A673 (cell line): ENCODE measurements around the gene OXCT1. TPM values are rescaled to one million over a fixed set of nuclear protein-coding genes. Genes with fewer than 3 reads are reported as not detected.

ENCODE experiments used
- BruUV-seq: library from RNA; stranded (reverse); fragments of 400-500 nt; replicated peaks from 2 replicates; lab custom pipeline; 2021; lab: Mats Ljungman, UMichigan
- CTCF ChIA-PET: fragments of 300-600 bp; sonication (Branson Sonifier 250); formaldehyde crosslinking; loops from one replicate; lab custom pipeline; 2022; ENCODE audit warnings: antibody characterized with exemption; lab: Charles Lee
- POLR2A ChIA-PET: fragments of 300-600 bp; sonication (Branson Sonifier 250); formaldehyde crosslinking; loops from one replicate; lab custom pipeline; 2022; ENCODE audit warnings: antibody characterized with exemption; ENCODE audit not compliant: low non-redundant PET; lab: Charles Lee
- DNase-seq: peaks from one replicate; pipeline ENCODE4 v3.0.0-alpha.2; 2015; ENCODE audit warnings: low spot score
- H3K27ac ChIP-seq: fragments of 200-600 bp; sonication (generic); 2 replicates; pipeline ENCODE4 v1.5.1; 2016; ENCODE audit warnings: mixed run types, low read depth, mild to moderate bottlenecking, mixed read lengths, antibody characterized with exemption, low read length; ENCODE audit not compliant: poor library complexity, severe bottlenecking
- H3K27me3 ChIP-seq: fragments of 200-600 bp; sonication (generic); replicated peaks from 2 replicates; pipeline ENCODE4 v1.6.1; 2017; ENCODE audit warnings: mixed run types, low read depth, mild to moderate bottlenecking, mixed read lengths, antibody characterized with exemption, low read length; ENCODE audit not compliant: insufficient read depth, poor library complexity
- H3K36me3 ChIP-seq: fragments of 200-600 bp; sonication (generic); 2 replicates; pipeline ENCODE4 v1.6.1; 2016; ENCODE audit warnings: mixed run types, mild to moderate bottlenecking, mixed read lengths, antibody characterized with exemption, low read length; ENCODE audit not compliant: insufficient read depth, poor library complexity, severe bottlenecking
- H3K4me1 ChIP-seq: fragments of 200-600 bp; sonication (generic); 2 replicates; pipeline ENCODE4 v1.6.1; 2017; ENCODE audit warnings: mixed run types, mild to moderate bottlenecking, mixed read lengths, antibody characterized with exemption, low read length; ENCODE audit not compliant: insufficient read depth, poor library complexity, severe bottlenecking
- H3K4me3 ChIP-seq: fragments of 200-600 bp; sonication (generic); 2 replicates; pipeline ENCODE4 v1.5.1; 2016; ENCODE audit warnings: low read depth, mixed run types, mild to moderate bottlenecking, mixed read lengths, low read length; ENCODE audit not compliant: poor library complexity, severe bottlenecking
- H3K9me3 ChIP-seq: fragments of 200-600 bp; sonication (generic); 2 replicates; pipeline ENCODE4 v1.6.1; 2016; ENCODE audit warnings: mixed run types, low read depth, mild to moderate bottlenecking, mixed read lengths, antibody characterized with exemption, low read length; ENCODE audit not compliant: poor library complexity, severe bottlenecking
- EZH2 ChIP-seq: fragments of 200-600 bp; sonication (generic); IDR thresholded peaks from 2 replicates; pipeline ENCODE4 v1.6.1; 2017; ENCODE audit warnings: borderline replicate concordance, low read depth, mild to moderate bottlenecking, mixed read lengths, antibody characterized with exemption, low read length; ENCODE audit not compliant: poor library complexity, severe bottlenecking
- intact Hi-C: fragments of 100-400 bp; cut with micrococcal nuclease; formaldehyde crosslinking; loops from one replicate; pipeline ENCODE4 v1.10.0; 2022; ENCODE audit not compliant: unreplicated experiment
- total RNA-seq: library from RNA; stranded (reverse); gene quantifications from 2 replicates; pipeline ENCODE4 v1.2.3, GENCODE V29; 2021
- TF ChIP-seq, protein P1 (sequence below): fragments of 300-800, 200-600 bp; sonication (generic); conservative IDR thresholded peaks from 2 replicates; pipeline ENCODE4 v1.5.1; 2017; ENCODE audit warnings: low read depth, mild to moderate bottlenecking, antibody characterized with exemption, low read length, moderate library complexity, mixed read lengths

Gene OXCT1
- total RNA-seq, 1 experiment from 2014 or later, result 48.4 TPM

DNA sequence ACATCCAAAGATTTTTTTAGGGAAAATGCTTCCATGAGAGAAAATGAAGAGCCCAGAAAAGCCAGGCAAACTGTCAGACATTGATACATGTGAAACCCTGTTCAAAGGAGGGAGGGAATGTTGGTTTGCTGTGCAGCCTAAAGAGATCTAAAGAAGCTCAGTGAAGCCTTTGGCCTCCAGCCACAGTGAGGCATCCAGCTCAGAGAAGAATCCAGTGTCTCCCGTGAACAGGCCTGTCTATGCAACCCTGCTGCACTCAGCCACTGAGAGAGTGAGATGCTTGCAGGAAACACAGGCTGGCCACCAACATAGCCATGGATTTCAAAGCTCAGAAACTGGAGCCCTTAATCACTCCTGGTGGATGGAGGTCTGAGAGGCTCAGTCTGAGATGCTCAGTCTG, 188.4 kb downstream of the OXCT1 start:
- Histone ChIP-seq H3K4me1 (no peaks in the 10 kb centered on the region), H3K36me3 (no peaks in the 10 kb centered on the region), H3K27ac (no peak overlapping the region), H3K27me3 (no peaks in the 10 kb centered on the region), H3K4me3 (no peak overlapping the region), H3K9me3 (peaks cover 4% of the 10 kb centered on the region)
- POLR2A ChIA-PET, result no interaction called here
- intact Hi-C loops, result no loop called here
- no peak for DNase-seq
- BruUV-seq, result no TSS peak
- no peak for TF ChIP-seq EZH2
- TF ChIP-seq, protein P1, sequence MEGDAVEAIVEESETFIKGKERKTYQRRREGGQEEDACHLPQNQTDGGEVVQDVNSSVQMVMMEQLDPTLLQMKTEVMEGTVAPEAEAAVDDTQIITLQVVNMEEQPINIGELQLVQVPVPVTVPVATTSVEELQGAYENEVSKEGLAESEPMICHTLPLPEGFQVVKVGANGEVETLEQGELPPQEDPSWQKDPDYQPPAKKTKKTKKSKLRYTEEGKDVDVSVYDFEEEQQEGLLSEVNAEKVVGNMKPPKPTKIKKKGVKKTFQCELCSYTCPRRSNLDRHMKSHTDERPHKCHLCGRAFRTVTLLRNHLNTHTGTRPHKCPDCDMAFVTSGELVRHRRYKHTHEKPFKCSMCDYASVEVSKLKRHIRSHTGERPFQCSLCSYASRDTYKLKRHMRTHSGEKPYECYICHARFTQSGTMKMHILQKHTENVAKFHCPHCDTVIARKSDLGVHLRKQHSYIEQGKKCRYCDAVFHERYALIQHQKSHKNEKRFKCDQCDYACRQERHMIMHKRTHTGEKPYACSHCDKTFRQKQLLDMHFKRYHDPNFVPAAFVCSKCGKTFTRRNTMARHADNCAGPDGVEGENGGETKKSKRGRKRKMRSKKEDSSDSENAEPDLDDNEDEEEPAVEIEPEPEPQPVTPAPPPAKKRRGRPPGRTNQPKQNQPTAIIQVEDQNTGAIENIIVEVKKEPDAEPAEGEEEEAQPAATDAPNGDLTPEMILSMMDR, result no peak
- CTCF ChIA-PET, result interaction anchor here (1.1 kb wide), 1 partner anchor 162 kb away, joined by 3 read pairs; no protein-coding TSS in a partner anchor

Other genes starting within 250 kb of the OXCT1 start
- gene RIMOC1, start 33.9 kb upstream of the OXCT1 start, total RNA-seq, result 43.4 and 48.3 TPM in 2 replicates
- 9.6 and 12.6 TPM in 2 replicates for gene FBXO4, start 54.9 kb upstream of the OXCT1 start, total RNA-seq